ENCODE results near the gene BHLHE23. TPM values are rescaled to one million over a fixed set of nuclear protein-coding genes. Genes with fewer than 3 reads are reported as not detected.
"Not testable (repeated sequence)": the region's sequence is repeated elsewhere in the genome, so short reads cannot be mapped to it uniquely, and the experiment has no call there.

The BHLHE23 gene
- total RNA-seq, 4 donors from 2014 or later, result not detected

GRCh38 chr20:62962891-62963613 lies 43.7 kb downstream of the BHLHE23 start:
- no peak for DNase-seq (ENCODE audit: low spot score)
- TF ChIP-seq CTCF (IDR thresholded peaks at IDR 0.05), result no peak
- ATAC-seq (ENCODE audit: low FRiP score), result no peak

GRCh38 chr20:62962221-62962879 lies 44.4 kb downstream of the BHLHE23 start:
- ATAC-seq (ENCODE audit: low FRiP score) (no peak), DNase-seq (ENCODE audit: low spot score) (no peak)
- no peak for TF ChIP-seq CTCF (IDR thresholded peaks at IDR 0.05)

- ATAC-seq (ENCODE audit: low FRiP score) (no peak), DNase-seq (ENCODE audit: low spot score) (no peak)
- no peak for TF ChIP-seq CTCF (IDR thresholded peaks at IDR 0.05)
These were observed 45.0 kb downstream of the BHLHE23 start for GRCh38 chr20:62961799-62962198.

- ATAC-seq (ENCODE audit: low FRiP score), result no peak
- no peak for TF ChIP-seq CTCF (IDR thresholded peaks at IDR 0.05)
- no peak for DNase-seq (ENCODE audit: low spot score)
These were observed 45.4 kb downstream of the BHLHE23 start for GRCh38 chr20:62961310-62961783.

- not testable (repeated sequence) for ATAC-seq (ENCODE audit: low FRiP score); DNase-seq (ENCODE audit: low spot score)
These were observed 46.1 kb downstream of the BHLHE23 start for GRCh38 chr20:62960446-62961309.

- TF ChIP-seq CTCF (IDR thresholded peaks at IDR 0.05), result no peak
- no peak for DNase-seq (ENCODE audit: low spot score)
- ATAC-seq (ENCODE audit: low FRiP score), result no peak
These were observed 46.7 kb downstream of the BHLHE23 start for GRCh38 chr20:62959998-62960436.
